OCI-LY1 (cell line): ENCODE results near the gene CTIF.

ENCODE experiments used
- H2AFZ ChIP-seq: fragments of 200-600 bp; sonication (generic), shearing (Covaris generic); 2 replicates; pipeline ENCODE4 v1.6.0; 2014; ENCODE audit warnings: antibody characterized with exemption, mild to moderate bottlenecking, low read length
- H3F3A ChIP-seq: fragments of 200-600 bp; sonication (generic), shearing (Covaris generic); 2 replicates; pipeline ENCODE4 v1.6.0; 2014; ENCODE audit warnings: mild to moderate bottlenecking, antibody characterized with exemption, low read length, moderate library complexity; ENCODE audit not compliant: insufficient read depth
- H3K27ac ChIP-seq: fragments of 200-600 bp; sonication (generic); 2 replicates; pipeline ENCODE4 v1.5.1; 2014; ENCODE audit warnings: low read length, mixed run types, mild to moderate bottlenecking, low read depth; ENCODE audit not compliant: poor library complexity, severe bottlenecking
- H3K27me3 ChIP-seq: fragments of 200-600 bp; sonication (generic); 2 replicates; pipeline ENCODE4 v1.6.0; 2014; ENCODE audit warnings: antibody characterized with exemption, mild to moderate bottlenecking, low read length, moderate library complexity; ENCODE audit not compliant: insufficient read depth
- H3K36me3 ChIP-seq: fragments of 200-600 bp; sonication (generic); 2 replicates; pipeline ENCODE4 v1.6.1; 2014; ENCODE audit warnings: mild to moderate bottlenecking, antibody characterized with exemption, low read length, moderate library complexity, mixed read lengths; ENCODE audit not compliant: insufficient read depth
- H3K4me1 ChIP-seq: fragments of 200-600 bp; sonication (generic); 2 replicates; pipeline ENCODE4 v1.5.1; 2014; ENCODE audit warnings: mild to moderate bottlenecking, low read length, moderate library complexity; ENCODE audit not compliant: insufficient read depth, severe bottlenecking
- H3K4me2 ChIP-seq: fragments of 200-600 bp; sonication (generic), shearing (Covaris generic); 2 replicates; pipeline ENCODE4 v1.6.1; 2014; ENCODE audit warnings: low read length
- H3K4me3 ChIP-seq: fragments of 200-600 bp; sonication (generic); 2 replicates; pipeline ENCODE4 v1.5.1; 2014; ENCODE audit warnings: low read length, low read depth, mild to moderate bottlenecking, mixed read lengths; ENCODE audit not compliant: poor library complexity, severe bottlenecking
- H3K79me2 ChIP-seq: fragments of 200-600 bp; shearing (Covaris generic); 2 replicates; pipeline ENCODE4 v1.6.1; 2016; ENCODE audit warnings: mixed run types, low read length, mixed read lengths; ENCODE audit not compliant: insufficient read depth
- H3K9ac ChIP-seq: fragments of 200-600 bp; sonication (generic), shearing (Covaris generic); 2 replicates; pipeline ENCODE4 v1.6.1; 2014; ENCODE audit warnings: mild to moderate bottlenecking, low read length, mixed read lengths
- H3K9me2 ChIP-seq: fragments of 200-600 bp; sonication (generic), shearing (Covaris generic); 2 replicates; pipeline ENCODE4 v1.6.1; 2014; ENCODE audit warnings: low read depth, mild to moderate bottlenecking, low read length, mixed read lengths
- H3K9me3 ChIP-seq: fragments of 200-600 bp; shearing (Covaris generic); 2 replicates; pipeline ENCODE4 v1.6.1; 2014; ENCODE audit warnings: low read length, mixed read lengths
- H4K20me1 ChIP-seq: fragments of 200-600 bp; sonication (generic), shearing (Covaris generic); 2 replicates; pipeline ENCODE4 v1.6.0; 2016; ENCODE audit warnings: mild to moderate bottlenecking, low read length; ENCODE audit not compliant: insufficient read depth
- CTCF ChIP-seq: fragments of 200-600 bp; sonication (generic), shearing (Covaris generic); IDR thresholded peaks from 2 replicates; pipeline ENCODE4 v1.5.1; 2017; ENCODE audit warnings: mild to moderate bottlenecking, antibody characterized with exemption, low read length, moderate library complexity, mixed read lengths
- EZH2 ChIP-seq: fragments of 200-600 bp; sonication (generic), shearing (Covaris generic); IDR thresholded peaks from 2 replicates; pipeline ENCODE4 v1.8.0; 2017; ENCODE audit warnings: borderline replicate concordance, mixed run types, mild to moderate bottlenecking, antibody characterized with exemption, low read length, moderate library complexity, mixed read lengths

The CTIF gene

GRCh38 chr18:48636436-48636835 lies 97.6 kb downstream of the CTIF start:
- no peaks in the 10 kb centered on the region for H3K36me3 ChIP-seq
- no peak overlapping the region for H3K9ac ChIP-seq
- H3K9me3 ChIP-seq, result no peaks in the 10 kb centered on the region
- no peaks in the 10 kb centered on the region for H3K4me1 ChIP-seq
- H3K27me3 ChIP-seq, result peaks cover 8% of the 10 kb centered on the region; the same call in 1 of the 2 replicates
- no peak overlapping the region for H3K27ac ChIP-seq
- H3K4me2 ChIP-seq, result no peak overlapping the region
- no peak for TF ChIP-seq EZH2
- TF ChIP-seq CTCF, result no peak
- no peak overlapping the region for H3K4me3 ChIP-seq
- no peak overlapping the region for H2AFZ ChIP-seq
- no peaks in the 10 kb centered on the region for H3K9me2 ChIP-seq
- no peaks in the 10 kb centered on the region for H3K79me2 ChIP-seq
- H4K20me1 ChIP-seq, result no peaks in the 10 kb centered on the region
- H3F3A ChIP-seq, result no peaks in the 10 kb centered on the region

GRCh38 chr18:48637081-48637990 lies 98.5 kb downstream of the CTIF start:
- Histone ChIP-seq H2AFZ (no peak overlapping the region), H3K79me2 (no peaks in the 10 kb centered on the region), H3K4me3 (no peak overlapping the region), H3K27me3 (peaks cover 8% of the 10 kb centered on the region; the same call in 1 of the 2 replicates), H3K9ac (no peak overlapping the region), H4K20me1 (no peaks in the 10 kb centered on the region), H3K4me2 (no peak overlapping the region), H3K36me3 (no peaks in the 10 kb centered on the region), H3K9me2 (no peaks in the 10 kb centered on the region), H3K9me3 (no peaks in the 10 kb centered on the region), H3F3A (no peaks in the 10 kb centered on the region), H3K4me1 (no peaks in the 10 kb centered on the region), H3K27ac (no peak overlapping the region)
- TF ChIP-seq EZH2 (no peak), CTCF (no peak)

GRCh38 chr18:48638451-48638850 lies 99.6 kb downstream of the CTIF start:
- Histone ChIP-seq H3K9ac (no peak overlapping the region), H3K4me3 (no peak overlapping the region), H3K4me1 (no peaks in the 10 kb centered on the region), H3F3A (no peaks in the 10 kb centered on the region), H3K9me2 (no peaks in the 10 kb centered on the region), H3K79me2 (no peaks in the 10 kb centered on the region), H3K27me3 (peaks cover 8% of the 10 kb centered on the region; the same call in 1 of the 2 replicates), H4K20me1 (no peaks in the 10 kb centered on the region), H3K36me3 (no peaks in the 10 kb centered on the region), H3K9me3 (no peaks in the 10 kb centered on the region), H2AFZ (no peak overlapping the region), H3K27ac (no peak overlapping the region), H3K4me2 (no peak overlapping the region)
- TF ChIP-seq CTCF (no peak), EZH2 (no peak)
